ENCODE data around the gene EIF5A.

Gene EIF5A

DNA sequence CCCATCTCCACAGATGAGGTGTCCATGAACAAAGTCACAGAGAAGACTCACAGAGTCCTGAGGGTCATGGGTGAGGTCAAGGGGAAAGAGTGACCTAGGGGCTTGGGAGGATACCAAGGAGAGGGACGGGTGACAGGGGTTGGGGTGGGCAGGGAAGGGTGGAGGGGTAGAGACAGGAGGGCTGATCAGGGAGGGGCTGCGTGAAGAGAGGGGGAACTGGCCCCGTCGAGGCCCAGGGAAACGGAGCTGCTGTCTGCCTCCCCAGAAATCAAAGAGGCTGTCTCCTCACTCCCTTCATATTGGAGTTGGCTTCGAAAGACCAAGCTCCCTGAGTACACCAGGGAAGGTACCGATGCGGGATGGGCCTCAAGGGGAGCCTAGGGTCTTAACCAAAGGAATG, 48.1 kb downstream of the EIF5A start:
- no peak for DNase-seq (ENCODE audit: low read depth)

DNA sequence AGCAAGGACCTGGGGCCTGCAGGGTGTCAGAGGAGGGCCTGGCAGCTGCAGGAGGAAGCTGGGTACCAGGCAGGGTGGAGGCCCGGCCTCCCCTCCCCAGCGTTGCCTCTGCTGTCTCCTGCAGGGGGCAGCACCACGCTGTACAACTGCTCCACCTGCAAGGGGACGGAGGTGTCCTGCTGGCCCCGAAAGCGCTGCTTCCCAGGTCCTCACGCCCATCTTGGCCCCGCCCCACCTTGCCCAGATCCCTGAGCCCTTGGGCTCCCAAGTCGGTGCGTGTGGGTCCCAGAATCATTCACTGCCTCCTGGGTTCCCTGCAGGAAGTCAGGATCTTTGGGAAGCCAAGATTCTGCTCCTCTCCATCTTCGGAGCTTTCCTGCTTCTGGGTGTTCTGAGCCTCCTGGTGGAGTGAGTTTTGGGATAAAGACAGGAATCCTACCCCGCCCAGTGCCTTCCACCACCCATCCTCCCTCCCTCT, 48.7 kb downstream of the EIF5A start:
- peak; percentile 66 for DNase-seq (ENCODE audit: low read depth)

DNA sequence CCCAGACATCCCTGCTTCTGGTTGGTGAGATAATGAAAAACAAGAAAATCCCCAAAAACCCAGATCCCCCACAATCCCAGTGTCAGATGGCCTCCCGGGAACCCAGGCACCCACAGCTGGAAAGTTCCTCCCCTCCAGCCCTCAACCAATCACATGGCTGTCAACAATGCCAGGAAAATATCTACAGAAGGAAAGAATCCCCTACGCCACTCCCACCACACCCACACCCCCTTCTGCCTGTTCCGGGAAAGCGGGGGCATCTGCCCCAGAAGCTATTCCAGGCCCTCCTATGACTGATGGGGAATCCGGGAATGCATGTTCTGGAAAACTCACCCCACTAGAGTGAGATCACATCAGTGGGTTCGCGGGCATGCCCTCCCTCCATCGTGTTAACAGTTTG, 49.3 kb downstream of the EIF5A start:
- no peak for DNase-seq (ENCODE audit: low read depth)

DNA sequence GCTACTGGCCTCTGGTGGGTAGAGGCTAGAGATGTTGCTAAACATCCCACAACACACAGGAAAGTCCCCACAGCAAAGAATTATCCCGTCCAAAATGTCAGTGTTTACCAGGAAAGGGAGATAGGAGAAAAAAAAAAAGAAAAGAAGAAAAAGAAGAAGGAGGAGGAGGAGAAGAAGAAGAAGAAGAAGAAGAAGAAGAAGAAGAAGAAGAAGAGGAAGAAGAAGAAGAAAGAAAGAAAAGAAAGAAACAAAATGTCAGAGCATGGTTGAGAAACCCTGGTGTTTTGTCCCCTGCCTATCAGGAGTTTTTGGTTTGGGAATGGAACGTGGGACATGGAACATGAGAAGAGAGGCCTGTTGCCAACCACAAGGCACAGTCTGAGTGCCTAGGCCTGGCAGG, 50.0 kb downstream of the EIF5A start:
- no peak for DNase-seq (ENCODE audit: low read depth)

DNA sequence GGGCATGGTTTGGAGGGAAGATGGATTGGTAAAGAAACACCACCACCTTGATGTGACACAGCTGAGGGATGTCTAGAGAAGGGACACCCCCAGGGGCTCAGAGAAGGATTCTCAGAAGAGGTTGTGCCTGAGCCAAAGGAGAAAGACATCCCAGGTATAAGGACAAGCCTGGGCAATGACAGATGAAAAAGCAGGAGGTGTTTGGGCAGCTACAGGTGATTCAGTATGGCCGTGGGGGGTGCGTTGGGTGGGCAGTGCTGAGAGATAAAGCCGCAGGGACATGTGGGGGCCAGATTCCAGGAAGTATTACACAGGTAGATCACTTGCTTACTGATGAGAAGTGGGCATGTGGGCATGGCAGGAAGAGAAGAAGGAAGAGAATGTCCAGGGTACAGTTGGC, 54.5 kb downstream of the EIF5A start:
- DNase-seq (ENCODE audit: low read depth): no peak

Measured in stimulated activated CD8-positive, alpha-beta memory T cell treated with anti-CD3 and anti-CD28 coated beads, Interleukin-15, amount 100 ng/mL, for 24 hours (primary cell).